Measurements from ENCODE around the gene COL5A1. TPM values are rescaled to one million over a fixed set of nuclear protein-coding genes. Genes with fewer than 3 reads are reported as not detected.

The COL5A1 gene
- total RNA-seq, 1 experiment from 2014 or later = 165 TPM

DNA sequence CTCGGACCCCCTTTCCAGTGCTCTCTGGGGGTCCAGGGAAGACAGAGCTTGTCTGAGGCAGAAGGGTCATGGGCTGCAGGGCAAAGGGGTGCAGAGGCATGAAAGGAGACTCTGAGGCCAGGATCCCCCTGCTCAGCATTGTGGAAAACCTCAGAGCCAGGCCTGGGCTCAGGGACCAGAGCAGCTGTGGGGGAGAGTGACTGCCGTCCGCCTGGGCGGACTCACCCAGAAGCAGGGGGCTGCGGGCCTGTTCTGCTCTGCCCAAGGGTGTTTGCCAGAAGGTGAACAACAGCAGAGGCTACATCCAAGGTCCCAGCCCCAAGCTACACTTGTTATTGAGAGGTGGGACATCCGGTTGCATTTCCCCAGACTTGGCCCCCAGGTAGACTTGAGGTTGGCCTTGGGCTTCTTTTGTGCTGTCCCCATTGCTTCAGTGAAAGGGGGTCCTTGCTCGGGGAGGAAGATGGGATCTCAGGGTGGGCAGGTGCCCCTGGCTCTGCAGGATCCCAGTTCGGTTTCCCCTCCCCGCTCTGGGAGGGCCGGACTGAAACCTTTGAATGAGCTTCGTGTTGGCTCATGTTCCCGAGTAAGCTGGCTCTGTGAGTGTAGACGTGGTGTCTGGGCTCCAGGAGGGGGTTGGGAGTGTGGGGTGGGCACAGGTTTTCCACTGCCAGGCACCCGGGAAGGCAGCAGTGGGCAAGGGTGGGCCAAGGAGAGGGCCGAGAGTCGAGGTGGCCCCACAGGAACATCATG lies 92.1 kb downstream of the COL5A1 start:
- H3K36me3 ChIP-seq = peaks cover 85% of the 10 kb centered on the region
- no peaks in the 10 kb centered on the region for H3K27me3 ChIP-seq (replicated peaks)
- H3K4me1 ChIP-seq (replicated peaks) = peaks cover 15% of the 10 kb centered on the region
- DNase-seq (ENCODE audit: low read depth in 1 of 2, low spot score in 2 of 2) = no peak
- no peaks in the 10 kb centered on the region for H3K9me3 ChIP-seq (replicated peaks)
- no peak overlapping the region for H3K4me3 ChIP-seq
- no peak overlapping the region for H3K27ac ChIP-seq

DNA sequence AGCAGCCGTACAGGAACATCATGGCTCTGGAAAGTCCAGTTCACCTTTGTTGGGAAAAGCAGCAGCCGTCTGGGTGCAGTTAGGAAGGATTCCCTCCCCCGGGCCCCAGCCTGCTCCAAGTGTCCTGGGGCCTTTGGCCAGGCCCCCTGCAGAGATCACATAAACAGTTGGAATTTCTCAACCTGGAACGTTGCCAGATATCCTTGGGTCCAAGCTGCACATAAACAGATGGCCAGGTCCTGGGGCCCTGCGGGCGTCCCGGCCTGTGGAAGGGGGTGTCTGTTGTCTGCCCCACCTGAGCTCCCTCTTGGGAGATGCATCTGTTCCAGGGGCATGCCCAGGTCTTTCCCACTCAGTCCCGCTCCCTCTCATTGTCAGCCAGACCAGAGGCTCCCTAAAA lies 92.7 kb downstream of the COL5A1 start:
- Histone ChIP-seq H3K27me3 (replicated peaks) (no peaks in the 10 kb centered on the region), H3K27ac (no peak overlapping the region), H3K4me1 (replicated peaks) (peaks cover 15% of the 10 kb centered on the region), H3K4me3 (no peak overlapping the region), H3K36me3 (peaks cover 86% of the 10 kb centered on the region), H3K9me3 (replicated peaks) (no peaks in the 10 kb centered on the region)
- DNase-seq (ENCODE audit: low read depth in 1 of 2, low spot score in 2 of 2) = peak in 1 of 2 experiments; percentile 12

DNA sequence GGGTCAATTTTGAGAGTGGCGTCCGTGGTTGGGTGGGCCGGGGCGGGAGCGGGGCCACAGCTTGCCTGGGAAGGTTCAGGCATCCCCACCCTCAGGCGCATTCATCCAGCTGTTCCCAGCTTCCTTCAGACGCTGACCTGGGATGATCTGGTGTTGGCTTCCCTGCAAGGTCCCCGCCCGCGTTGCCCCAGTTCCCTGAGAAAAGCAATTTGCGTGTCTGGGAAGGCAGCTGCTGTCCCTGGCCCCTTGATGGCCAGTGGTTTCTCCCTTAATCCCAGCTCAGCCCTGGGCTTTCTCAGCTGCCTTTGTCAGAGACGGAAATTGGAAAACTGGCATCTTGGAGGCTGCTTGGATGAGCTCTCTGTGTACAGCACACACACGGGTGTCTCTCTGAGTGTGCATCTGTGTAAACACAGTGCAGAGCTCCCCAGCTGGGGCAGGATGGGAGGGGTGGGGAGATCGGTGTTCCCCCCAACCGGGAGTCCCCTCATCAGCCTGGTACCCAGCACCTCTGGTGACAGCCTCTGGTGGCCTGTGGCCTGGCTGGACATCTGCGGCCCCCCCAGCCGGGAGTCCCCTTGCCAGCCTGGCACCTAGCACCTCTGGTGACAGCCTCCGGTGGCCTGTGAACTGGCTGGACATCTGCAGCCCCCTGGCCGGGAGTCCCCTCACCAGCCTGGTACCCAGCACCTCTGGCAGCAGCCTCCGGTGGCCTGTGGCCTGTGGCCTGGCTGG lies 94.0 kb downstream of the COL5A1 start:
- no peak overlapping the region for H3K27ac ChIP-seq
- peaks cover 90% of the 10 kb centered on the region for H3K36me3 ChIP-seq
- H3K4me3 ChIP-seq = no peak overlapping the region
- H3K27me3 ChIP-seq (replicated peaks) = no peaks in the 10 kb centered on the region
- DNase-seq (ENCODE audit: low read depth in 1 of 2, low spot score in 2 of 2) = no peak
- peaks cover 15% of the 10 kb centered on the region for H3K4me1 ChIP-seq (replicated peaks)
- H3K9me3 ChIP-seq (replicated peaks) = no peaks in the 10 kb centered on the region

DNA sequence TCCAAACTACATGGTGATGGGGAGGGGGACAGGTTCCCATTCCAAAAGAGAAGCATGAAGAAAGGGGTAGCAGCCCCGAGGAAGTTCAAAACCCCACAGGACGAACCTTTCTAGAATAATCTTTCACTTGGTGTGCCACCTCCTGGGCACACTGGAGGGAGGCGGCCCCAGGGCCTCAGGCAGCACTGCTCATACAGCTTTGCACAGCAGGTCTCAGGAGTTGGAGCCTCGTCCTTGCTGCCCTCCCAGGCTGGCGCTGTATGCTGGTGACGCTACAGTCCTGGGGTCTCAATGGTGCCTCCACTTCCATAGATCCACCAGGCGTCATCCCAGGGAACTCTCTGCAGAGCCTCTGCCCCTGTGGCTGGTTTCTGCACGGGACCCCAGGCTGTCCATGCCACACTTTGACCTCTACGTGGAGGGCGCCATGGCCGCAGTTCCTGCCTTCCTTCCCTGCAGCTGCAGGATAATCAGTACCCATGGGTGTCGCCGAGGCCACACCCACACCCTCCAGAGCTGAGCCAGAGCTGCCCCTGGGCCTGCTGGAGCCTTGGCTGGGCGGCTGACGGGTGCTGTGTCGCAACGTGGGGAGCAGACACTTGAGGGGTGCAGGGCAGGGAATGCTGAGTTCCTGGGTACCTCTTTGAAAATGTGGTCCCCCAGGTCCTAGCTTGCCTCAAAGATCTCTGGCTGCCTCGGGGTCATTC lies 95.3 kb downstream of the COL5A1 start:
- Histone ChIP-seq H3K9me3 (replicated peaks) (no peaks in the 10 kb centered on the region), H3K27me3 (replicated peaks) (no peaks in the 10 kb centered on the region), H3K36me3 (peaks cover 91% of the 10 kb centered on the region), H3K27ac (no peak overlapping the region), H3K4me1 (replicated peaks) (peaks cover 15% of the 10 kb centered on the region), H3K4me3 (no peak overlapping the region)
- no peak for DNase-seq (ENCODE audit: low read depth in 1 of 2, low spot score in 2 of 2)

DNA sequence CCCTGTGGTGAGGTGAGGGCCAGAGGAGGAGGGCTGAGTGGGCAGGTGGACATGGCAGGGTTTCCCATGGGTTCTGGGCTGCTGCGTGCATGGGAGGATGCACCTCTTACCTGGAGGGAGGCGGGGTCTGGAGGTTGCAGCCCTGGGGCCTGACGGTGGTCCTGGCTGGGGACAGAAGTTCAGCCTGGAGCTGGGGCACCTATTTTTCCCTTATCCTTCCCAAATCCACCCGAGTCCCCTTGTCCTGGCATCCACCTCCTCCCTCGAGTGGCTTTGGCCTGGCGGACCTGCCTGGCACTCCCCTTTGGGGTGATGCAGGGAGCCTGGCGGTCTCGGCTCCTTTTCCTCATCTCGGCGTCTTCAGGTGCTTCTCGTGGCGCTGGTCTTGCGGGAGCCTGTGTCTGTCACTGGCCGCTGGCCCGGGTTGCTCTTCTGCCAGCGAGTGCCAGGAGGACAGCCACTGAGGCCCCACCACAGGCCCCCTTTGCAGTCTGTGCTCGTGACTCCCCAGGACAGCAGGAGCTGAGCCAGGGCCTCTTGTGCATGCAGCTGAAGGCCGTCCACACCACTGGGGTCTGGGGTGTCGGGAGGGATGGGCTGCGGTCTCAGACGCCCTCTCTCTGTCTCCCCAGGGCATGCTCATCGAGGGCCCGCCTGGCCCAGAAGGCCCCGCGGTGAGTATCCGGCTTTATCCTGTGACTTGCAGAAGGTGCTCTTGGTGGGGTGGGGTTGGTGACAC lies 96.4 kb downstream of the COL5A1 start:
- peaks cover 14% of the 10 kb centered on the region for H3K4me1 ChIP-seq (replicated peaks)
- no peak overlapping the region for H3K27ac ChIP-seq
- H3K4me3 ChIP-seq = no peak overlapping the region
- no peak for DNase-seq (ENCODE audit: low read depth in 1 of 2, low spot score in 2 of 2)
- H3K27me3 ChIP-seq (replicated peaks) = no peaks in the 10 kb centered on the region
- H3K36me3 ChIP-seq = peaks cover 81% of the 10 kb centered on the region
- no peaks in the 10 kb centered on the region for H3K9me3 ChIP-seq (replicated peaks)

DNA sequence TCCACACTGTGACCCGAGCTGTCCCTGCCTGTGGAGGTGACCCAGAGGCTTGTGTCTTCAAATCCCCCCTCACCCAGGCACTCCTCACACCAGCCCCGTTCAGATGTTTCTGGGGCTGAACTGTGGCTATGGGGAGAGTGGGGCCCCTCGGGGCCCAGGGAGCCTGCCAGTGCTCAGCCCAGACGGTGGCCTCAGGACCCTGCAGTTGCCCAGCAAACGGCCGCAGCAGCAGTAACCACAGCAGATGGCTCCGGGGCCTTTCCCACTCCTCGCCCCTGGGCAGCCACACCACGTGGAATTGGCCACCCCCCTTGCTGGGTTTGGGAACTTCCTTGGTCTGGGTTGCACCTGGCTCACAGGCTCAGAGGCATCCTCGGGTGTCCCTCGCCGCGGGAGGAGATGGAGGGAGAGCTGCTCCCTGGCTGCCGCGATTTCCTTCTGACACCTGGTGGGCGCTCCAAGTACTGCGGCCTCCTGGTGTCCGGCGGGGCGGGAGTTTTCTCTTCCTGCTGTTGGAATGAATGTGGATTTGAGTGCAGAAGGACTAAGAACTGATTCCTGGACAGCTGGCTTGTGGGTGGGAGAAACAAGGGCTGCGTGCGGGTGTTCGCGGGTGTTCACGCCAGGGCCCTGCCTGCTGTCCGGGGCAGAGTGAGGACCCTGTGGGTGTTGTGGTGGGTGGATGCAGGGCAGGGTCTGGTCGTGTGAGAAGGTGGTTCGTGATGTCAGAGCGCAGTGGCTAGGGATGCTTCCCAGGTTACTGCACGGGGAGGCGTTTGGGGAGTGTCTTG lies 97.5 kb downstream of the COL5A1 start:
- peaks cover 80% of the 10 kb centered on the region for H3K36me3 ChIP-seq
- H3K4me1 ChIP-seq (replicated peaks) = peaks cover 3% of the 10 kb centered on the region
- H3K27me3 ChIP-seq (replicated peaks) = no peaks in the 10 kb centered on the region
- peak; percentile 54 to 66 for DNase-seq (ENCODE audit: low read depth in 1 of 2, low spot score in 2 of 2)
- H3K9me3 ChIP-seq (replicated peaks) = no peaks in the 10 kb centered on the region
- H3K27ac ChIP-seq = no peak overlapping the region
- no peak overlapping the region for H3K4me3 ChIP-seq

DNA sequence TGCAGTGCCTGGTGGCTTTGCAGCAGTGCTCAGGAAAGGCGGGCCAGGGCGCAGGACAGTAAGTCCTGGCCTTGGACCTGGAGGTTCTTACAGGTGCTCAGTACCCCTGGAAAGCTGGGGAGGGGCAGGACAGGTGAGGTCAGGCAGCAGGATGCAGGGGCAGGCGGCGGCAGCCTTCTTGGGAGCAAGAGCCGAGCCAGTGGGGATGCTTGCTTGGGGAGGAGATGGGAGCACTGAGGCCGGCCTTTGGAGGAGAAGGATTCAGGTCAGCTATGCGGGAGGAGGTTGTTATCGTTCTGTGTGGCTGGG lies 98.0 kb downstream of the COL5A1 start:
- Histone ChIP-seq H3K27ac (no peak overlapping the region), H3K4me3 (no peak overlapping the region)
- DNase-seq (ENCODE audit: low read depth in 1 of 2, low spot score in 2 of 2) = no peak

DNA sequence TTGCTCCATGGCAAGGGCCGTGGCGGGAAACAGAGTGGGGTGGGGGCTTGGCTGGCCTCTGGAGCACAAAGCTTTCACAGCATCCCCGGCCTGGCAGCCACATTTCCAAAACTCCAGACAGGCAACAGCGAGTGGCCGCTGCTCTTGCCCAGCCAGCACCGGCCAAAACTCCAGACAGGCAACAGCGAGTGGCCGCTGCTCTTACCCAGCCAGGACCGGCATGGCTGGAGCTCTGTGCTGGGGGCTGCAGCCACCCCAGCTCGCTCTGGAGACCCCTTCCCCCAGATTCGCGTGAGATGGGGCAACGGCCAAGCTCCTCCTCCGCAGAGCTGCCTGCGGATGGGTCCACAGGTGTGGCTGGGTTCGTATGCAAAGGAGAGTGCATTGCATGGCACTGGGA lies 98.5 kb downstream of the COL5A1 start:
- no peak overlapping the region for H3K27ac ChIP-seq
- H3K4me3 ChIP-seq = no peak overlapping the region
- no peaks in the 10 kb centered on the region for H3K9me3 ChIP-seq (replicated peaks)
- DNase-seq (ENCODE audit: low read depth in 1 of 2, low spot score in 2 of 2) = no peak
- H3K4me1 ChIP-seq (replicated peaks) = no peaks in the 10 kb centered on the region
- no peaks in the 10 kb centered on the region for H3K27me3 ChIP-seq (replicated peaks)
- peaks cover 81% of the 10 kb centered on the region for H3K36me3 ChIP-seq

More for the DNA sequence above, 98.0 kb downstream of the COL5A1 start:
- Histone ChIP-seq H3K9me3 (replicated peaks) (no peaks in the 10 kb centered on the region), H3K4me1 (replicated peaks) (no peaks in the 10 kb centered on the region), H3K27me3 (replicated peaks) (no peaks in the 10 kb centered on the region), H3K36me3 (peaks cover 80% of the 10 kb centered on the region)

DNA sequence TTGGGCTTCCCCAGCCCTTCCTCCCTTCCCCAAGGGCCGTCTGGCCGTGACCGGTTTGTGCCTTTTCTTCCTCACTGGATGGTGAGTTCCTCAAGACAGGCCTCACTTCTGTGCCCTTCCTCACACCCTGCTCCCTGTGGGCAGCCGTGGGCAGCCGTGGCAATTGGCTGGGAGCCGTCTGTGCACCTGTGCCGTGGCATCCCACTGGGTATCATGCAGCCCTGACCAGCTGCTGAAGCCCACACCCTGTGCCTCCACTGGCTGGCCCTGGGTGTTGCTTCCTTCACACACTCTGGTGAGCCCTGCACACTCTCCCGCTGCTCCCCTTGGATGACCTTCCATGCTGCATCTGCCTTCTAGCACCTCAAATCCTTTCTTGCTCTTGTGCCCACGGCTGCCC lies 100.2 kb downstream of the COL5A1 start:
- no peaks in the 10 kb centered on the region for H3K27me3 ChIP-seq (replicated peaks)
- peaks cover 86% of the 10 kb centered on the region for H3K36me3 ChIP-seq
- DNase-seq (ENCODE audit: low read depth in 1 of 2, low spot score in 2 of 2) = no peak
- no peaks in the 10 kb centered on the region for H3K4me1 ChIP-seq (replicated peaks)
- H3K4me3 ChIP-seq = no peak overlapping the region
- H3K27ac ChIP-seq = no peak overlapping the region
- H3K9me3 ChIP-seq (replicated peaks) = no peaks in the 10 kb centered on the region

DNA sequence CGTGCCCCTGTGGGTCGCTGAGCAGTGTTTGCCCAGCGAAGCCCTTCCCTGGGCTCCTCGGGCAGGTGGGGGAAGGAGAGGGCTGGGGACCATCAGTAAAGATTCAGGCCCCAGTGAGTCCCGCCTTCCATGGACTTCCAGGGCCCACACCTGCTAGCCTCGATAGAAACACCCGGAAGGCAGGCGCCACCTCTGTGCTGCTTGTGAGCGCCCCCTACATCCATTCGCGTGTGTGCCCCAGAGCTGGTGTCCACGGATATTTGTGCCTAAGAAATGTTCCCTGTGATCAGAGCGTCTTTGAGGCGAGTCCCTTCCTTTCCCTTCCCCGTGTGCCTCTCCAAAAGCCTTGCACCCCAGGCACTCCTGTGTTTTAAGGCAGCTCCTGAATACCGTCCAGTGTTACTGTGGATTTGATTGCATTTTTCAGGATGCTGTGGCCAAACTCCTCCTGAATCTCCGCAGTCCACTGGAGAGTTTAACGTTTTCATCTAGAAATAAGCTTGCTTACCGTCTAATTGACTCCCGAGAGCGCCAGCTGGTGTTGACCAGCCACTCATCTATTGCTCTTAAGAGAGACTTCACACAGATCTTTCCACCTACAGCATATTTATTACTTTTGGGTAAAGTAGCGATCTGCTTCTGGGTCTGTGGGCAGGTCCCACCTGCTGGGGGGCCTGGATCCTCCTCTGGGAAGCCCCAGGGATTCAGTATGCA lies 101.4 kb downstream of the COL5A1 start:
- no peak overlapping the region for H3K27ac ChIP-seq
- no peaks in the 10 kb centered on the region for H3K27me3 ChIP-seq (replicated peaks)
- no peaks in the 10 kb centered on the region; the same call in 1 of the 2 replicates for H3K9me3 ChIP-seq (replicated peaks)
- peaks cover 84% of the 10 kb centered on the region for H3K36me3 ChIP-seq
- DNase-seq (ENCODE audit: low read depth in 1 of 2, low spot score in 2 of 2) = no peak
- H3K4me3 ChIP-seq = no peak overlapping the region
- H3K4me1 ChIP-seq (replicated peaks) = no peaks in the 10 kb centered on the region

DNA sequence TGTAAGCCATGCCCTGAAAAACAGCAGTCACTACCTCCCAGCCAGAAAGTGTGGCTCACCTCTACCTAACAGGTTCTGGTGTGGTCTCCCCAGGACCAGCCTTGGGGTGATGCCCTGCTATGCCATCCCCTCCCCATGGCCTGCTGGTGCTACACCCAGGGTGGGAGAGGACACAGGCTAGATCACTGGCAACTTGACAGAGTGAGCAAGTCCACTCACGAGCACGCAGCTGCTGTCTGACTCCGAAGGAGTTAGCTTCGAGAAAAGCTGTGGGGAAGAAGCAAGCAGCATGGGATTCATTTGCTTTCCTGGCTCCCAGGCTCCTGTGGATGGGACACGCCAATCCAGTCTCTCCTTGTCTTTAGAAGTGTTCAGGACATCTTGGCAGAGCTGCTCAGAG lies 102.2 kb downstream of the COL5A1 start:
- no peak for DNase-seq (ENCODE audit: low read depth in 1 of 2, low spot score in 2 of 2)
- Histone ChIP-seq H3K36me3 (peaks cover 84% of the 10 kb centered on the region), H3K4me1 (replicated peaks) (no peaks in the 10 kb centered on the region), H3K27ac (no peak overlapping the region), H3K4me3 (no peak overlapping the region), H3K27me3 (replicated peaks) (no peaks in the 10 kb centered on the region), H3K9me3 (replicated peaks) (no peaks in the 10 kb centered on the region; the same call in 1 of the 2 replicates)

DNA sequence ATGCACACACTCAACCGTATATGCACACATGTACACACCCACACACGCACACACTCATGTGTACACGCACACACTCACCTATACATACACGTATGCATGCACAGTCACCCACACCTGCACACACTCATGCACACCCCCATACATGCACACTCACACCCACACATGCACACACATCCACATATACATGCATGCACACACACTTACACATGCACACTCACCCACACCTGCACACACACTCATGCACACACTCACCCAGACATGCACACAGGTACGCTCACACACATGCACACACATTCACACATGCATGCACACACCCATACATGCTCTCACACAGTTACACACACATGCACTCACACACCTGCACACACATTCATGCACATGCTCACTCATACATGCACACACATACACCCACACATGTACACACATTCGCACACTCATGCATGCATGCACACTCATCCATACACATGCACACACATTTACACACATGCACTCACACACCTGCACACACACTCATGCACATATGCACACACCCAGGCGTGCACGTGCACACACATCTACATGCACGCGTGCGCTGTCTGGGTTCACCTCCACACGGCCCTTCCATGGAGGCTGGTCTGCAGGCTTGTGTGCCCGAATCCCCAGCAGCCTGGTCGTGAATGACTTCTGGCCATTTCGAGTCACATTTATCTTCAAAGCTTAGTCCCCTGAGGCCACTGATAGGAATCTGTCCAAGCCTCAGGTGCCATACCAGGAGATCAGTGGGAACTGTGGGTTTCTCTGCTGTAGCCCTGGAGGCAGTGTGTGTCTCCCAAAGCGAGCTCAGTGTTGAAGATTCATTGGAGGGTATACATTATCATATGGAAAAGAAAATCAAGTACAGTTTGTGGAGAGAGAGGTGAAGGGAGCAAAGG lies 103.0 kb downstream of the COL5A1 start:
- Histone ChIP-seq H3K4me3 (no peak overlapping the region), H3K9me3 (replicated peaks) (no peaks in the 10 kb centered on the region; the same call in 1 of the 2 replicates), H3K27ac (no peak overlapping the region), H3K27me3 (replicated peaks) (no peaks in the 10 kb centered on the region), H3K4me1 (replicated peaks) (no peaks in the 10 kb centered on the region), H3K36me3 (peaks cover 84% of the 10 kb centered on the region)
- no peak for DNase-seq (ENCODE audit: low read depth in 1 of 2, low spot score in 2 of 2)

All from SJSA1 (cell line).